GM13977 (cell line): ENCODE measurements around the gene CD302.
"Not testable (repeated sequence)": the region's sequence is repeated elsewhere in the genome, so short reads cannot be mapped to it uniquely, and the experiment has no call there.

Experiments
- DNase-seq: peaks from one replicate; pipeline ENCODE4 v3.0.0; 2012; ENCODE audit warnings: low spot score
- in situ Hi-C: fragments of 300-500 bp; cut with MboI; formaldehyde crosslinking; loops from one replicate; pipeline ENCODE4 v1.12.0; 2022; ENCODE audit warnings: low sequenced_read_pairs, low pct_unique_long_range_greater_than_20kb, mixed read lengths, inconsistent platforms; ENCODE audit not compliant: unreplicated experiment
- TF ChIP-seq, protein P1 (sequence below): IDR thresholded peaks from 2 replicates; pipeline ENCODE4 v1.5.1; 2012; ENCODE audit warnings: mild to moderate bottlenecking, control low read depth; ENCODE audit not compliant: insufficient read depth; ENCODE audit errors: extremely low read depth, missing control alignments

CD302 gene

GRCh38 chr2:159828738-159829137 is 30.7 kb upstream of the CD302 start:
- DNase-seq: no peak
- TF ChIP-seq, protein P1, sequence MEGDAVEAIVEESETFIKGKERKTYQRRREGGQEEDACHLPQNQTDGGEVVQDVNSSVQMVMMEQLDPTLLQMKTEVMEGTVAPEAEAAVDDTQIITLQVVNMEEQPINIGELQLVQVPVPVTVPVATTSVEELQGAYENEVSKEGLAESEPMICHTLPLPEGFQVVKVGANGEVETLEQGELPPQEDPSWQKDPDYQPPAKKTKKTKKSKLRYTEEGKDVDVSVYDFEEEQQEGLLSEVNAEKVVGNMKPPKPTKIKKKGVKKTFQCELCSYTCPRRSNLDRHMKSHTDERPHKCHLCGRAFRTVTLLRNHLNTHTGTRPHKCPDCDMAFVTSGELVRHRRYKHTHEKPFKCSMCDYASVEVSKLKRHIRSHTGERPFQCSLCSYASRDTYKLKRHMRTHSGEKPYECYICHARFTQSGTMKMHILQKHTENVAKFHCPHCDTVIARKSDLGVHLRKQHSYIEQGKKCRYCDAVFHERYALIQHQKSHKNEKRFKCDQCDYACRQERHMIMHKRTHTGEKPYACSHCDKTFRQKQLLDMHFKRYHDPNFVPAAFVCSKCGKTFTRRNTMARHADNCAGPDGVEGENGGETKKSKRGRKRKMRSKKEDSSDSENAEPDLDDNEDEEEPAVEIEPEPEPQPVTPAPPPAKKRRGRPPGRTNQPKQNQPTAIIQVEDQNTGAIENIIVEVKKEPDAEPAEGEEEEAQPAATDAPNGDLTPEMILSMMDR: no peak
- in situ Hi-C loops: no loop called here

DNA sequence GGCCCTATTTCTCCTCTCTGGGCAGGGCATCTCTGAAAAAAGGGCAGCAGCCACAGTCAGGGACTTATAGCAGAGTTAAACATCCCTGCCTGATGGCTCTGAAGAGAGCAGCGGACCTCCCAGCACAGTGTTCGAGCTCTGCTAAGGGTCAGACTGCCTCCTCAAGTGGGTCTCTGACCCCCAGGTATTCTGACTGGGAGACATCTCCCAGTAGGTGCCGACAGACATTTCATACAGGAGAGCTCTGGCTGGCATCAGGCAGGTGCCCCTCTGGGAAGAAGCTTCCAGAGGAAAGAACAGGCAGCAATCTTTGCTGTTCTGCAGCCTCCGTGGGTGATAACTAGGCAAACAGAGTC is 24.4 kb upstream of the CD302 start:
- DNase-seq, in situ Hi-C loops: not testable (repeated sequence)

DNA sequence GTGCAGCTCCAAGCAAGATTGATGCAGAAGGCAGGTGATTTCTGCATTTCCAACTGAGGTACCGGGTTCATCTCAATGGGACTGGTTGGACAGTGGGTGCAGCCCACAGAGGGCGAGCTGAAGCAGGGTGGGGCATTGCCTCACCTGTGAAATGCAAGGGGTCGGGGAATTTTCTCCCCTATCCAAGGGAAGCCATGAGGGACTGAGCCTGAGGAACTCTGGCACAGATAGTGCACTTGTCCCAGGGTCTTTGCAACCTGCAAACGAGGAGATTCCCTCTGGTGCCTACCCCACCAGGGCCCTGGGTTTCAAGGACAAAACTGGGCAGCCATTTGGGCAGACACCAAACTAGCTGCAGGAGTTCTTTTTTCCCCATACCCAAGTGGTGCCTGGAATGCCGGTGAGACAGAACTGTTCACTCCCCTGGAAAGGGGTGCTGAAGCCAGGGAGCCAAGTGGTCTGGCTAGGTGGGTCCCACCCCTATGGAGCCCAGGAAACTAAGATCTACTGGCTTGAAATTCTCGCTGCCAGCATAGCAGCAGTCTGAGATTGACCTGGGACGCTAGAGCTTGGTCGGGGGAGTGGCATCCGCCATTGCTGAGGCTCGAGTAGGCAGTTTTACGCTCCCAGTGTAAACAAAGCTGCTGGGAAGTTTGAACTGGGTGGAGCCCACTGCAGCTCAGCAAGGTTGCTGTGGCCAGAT is 23.9 kb upstream of the CD302 start:
- in situ Hi-C loops, DNase-seq: not testable (repeated sequence)

DNA sequence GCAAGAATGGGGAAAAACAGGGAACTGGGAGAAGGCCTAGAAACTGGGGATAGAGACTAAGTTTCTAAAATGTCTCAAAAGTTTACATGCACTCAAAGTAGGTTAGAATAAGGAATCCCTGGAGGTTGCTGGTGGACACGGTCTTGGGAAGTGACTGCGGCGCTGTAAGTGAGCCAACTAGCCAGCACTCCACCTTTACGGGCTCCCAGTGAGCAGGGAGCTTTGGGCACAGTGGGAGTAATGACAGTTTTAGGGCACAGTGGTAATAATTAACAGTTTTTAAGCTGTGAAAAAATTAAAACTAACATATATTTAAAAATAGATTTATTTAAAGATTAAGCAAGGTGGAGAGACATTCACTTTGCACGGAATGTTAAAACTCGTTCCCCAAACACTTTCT is 20.9 kb upstream of the CD302 start:
- TF ChIP-seq, protein P1: no peak
- DNase-seq: no peak
- in situ Hi-C loops: no loop called here

DNA sequence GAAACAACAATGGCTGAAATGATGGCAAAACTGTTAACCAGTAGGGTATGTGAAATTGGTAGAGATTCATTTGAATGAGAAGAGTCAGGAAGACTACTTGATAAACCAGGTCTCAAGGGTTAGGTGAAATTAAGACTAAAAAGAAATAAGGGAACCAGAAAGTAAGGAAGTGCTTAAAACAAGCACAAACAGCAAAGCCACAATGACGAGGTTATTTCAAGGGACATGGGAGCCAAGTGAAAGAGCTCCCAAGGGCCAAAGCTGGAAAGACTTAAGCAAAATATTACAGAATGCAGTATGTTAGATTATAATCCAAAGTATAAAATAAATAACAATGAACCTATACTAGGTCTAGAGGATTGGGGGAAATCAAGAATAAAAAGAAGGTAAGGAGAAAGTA is 19.3 kb upstream of the CD302 start:
- TF ChIP-seq, protein P1: no peak
- DNase-seq: no peak
- in situ Hi-C loops: no loop called here

DNA sequence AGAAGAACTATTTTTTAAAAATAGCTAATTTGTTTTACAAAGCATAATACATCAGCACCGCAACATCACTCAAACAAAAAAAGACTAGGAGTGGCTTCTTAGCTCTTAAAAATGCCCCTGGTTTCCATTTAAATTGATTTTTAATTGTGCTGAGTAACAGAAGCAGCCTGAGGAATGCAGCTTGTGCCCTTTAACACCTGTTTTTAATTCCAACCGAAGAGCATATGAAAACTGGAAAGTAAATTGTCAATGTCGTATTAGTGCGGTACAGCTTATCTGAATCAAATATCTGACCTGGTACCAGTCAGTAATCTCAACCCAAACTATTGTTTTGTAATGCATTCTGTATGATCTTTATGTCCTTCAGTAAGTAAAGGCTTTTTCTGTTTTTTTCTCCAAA is 13.2 kb upstream of the CD302 start:
- no peak for DNase-seq
- in situ Hi-C loops: no loop called here
- TF ChIP-seq, protein P1: no peak

DNA sequence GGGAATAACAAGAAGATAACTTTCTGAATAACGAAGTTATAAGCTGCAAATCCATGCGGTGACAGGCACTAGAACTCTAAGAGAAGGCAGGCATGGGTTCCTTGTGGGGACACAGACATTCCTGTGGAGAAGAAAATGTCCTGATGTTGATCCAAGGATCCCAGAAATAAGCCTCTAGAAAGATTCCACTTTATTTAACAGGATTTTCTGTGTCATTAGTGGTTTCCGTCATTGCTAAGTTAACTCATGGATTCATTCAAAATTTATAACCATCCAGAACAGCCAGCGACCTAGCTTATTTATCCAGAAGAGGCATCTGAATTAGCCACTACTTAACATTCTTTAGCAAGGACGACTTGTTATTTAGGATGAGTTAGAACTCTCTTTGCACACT is 10.0 kb upstream of the CD302 start:
- TF ChIP-seq, protein P1: no peak
- in situ Hi-C loops: no loop called here
- DNase-seq: no peak
